ENCODE measurements around the gene SMTNL1.

The SMTNL1 gene

GRCh38 chr11:57527056-57527631 is 10.3 kb upstream of the SMTNL1 start:
- Histone ChIP-seq H3K4me1 (ENCODE audit: low read length) (peaks cover 19% of the 10 kb centered on the region; the same call in 1 of the 2 replicates), H3F3A (ENCODE audit: insufficient read depth, low read length) (peaks cover 7% of the 10 kb centered on the region; the same call in 1 of the 2 replicates), H4K20me1 (ENCODE audit: insufficient read depth, low read length) (no peaks in the 10 kb centered on the region), H2AFZ (ENCODE audit: low read length) (no peak overlapping the region), H3K9ac (ENCODE audit: low read length) (no peak overlapping the region; the same call in 1 of the 2 replicates), H3K36me3 (replicated peaks; ENCODE audit: insufficient read depth, low read length) (no peaks in the 10 kb centered on the region), H3K4me2 (ENCODE audit: low read depth, low read length) (no peak overlapping the region), H3K79me2 (ENCODE audit: low read length) (peaks cover 35% of the 10 kb centered on the region), H3K4me3 (ENCODE audit: low read length) (no peak overlapping the region), H3K9me2 (replicated peaks; ENCODE audit: insufficient read depth, low read length) (no peaks in the 10 kb centered on the region), H3K9me3 (replicated peaks; ENCODE audit: insufficient read depth, low read length) (no peaks in the 10 kb centered on the region), H3K27me3 (replicated peaks; ENCODE audit: insufficient read depth, low read length) (no peaks in the 10 kb centered on the region), H3K27ac (ENCODE audit: low read length) (no peak overlapping the region)
- DNase-seq, result peak; percentile 60
- no peak for TF ChIP-seq EZH2 (optimal IDR thresholded peaks at IDR 0.05; ENCODE audit: low read depth, low read length)
- TF ChIP-seq CTCF (IDR thresholded peaks at IDR 0.05; ENCODE audit: low read length), result peak; percentile 96
- no peak for TF ChIP-seq EZH2phosphoT487 (IDR thresholded peaks at IDR 0.05; ENCODE audit: low read length)

- Histone ChIP-seq H3K9ac (ENCODE audit: low read length) (no peak overlapping the region; the same call in 1 of the 2 replicates), H3K4me1 (ENCODE audit: low read length) (peaks cover 19% of the 10 kb centered on the region; the same call in 1 of the 2 replicates), H3K79me2 (ENCODE audit: low read length) (peaks cover 35% of the 10 kb centered on the region), H3K27me3 (replicated peaks; ENCODE audit: insufficient read depth, low read length) (no peaks in the 10 kb centered on the region), H3K4me2 (ENCODE audit: low read depth, low read length) (peak overlapping the region; percentile 71; the same call in 1 of the 2 replicates), H3K27ac (ENCODE audit: low read length) (no peak overlapping the region), H4K20me1 (ENCODE audit: insufficient read depth, low read length) (no peaks in the 10 kb centered on the region), H3K9me2 (replicated peaks; ENCODE audit: insufficient read depth, low read length) (no peaks in the 10 kb centered on the region), H3K4me3 (ENCODE audit: low read length) (no peak overlapping the region), H3K36me3 (replicated peaks; ENCODE audit: insufficient read depth, low read length) (no peaks in the 10 kb centered on the region), H3F3A (ENCODE audit: insufficient read depth, low read length) (peaks cover 7% of the 10 kb centered on the region; the same call in 1 of the 2 replicates), H3K9me3 (replicated peaks; ENCODE audit: insufficient read depth, low read length) (no peaks in the 10 kb centered on the region), H2AFZ (ENCODE audit: low read length) (no peak overlapping the region)
- no peak for DNase-seq
- TF ChIP-seq EZH2phosphoT487 (IDR thresholded peaks at IDR 0.05; ENCODE audit: low read length) (no peak), EZH2 (optimal IDR thresholded peaks at IDR 0.05; ENCODE audit: low read depth, low read length) (no peak), CTCF (IDR thresholded peaks at IDR 0.05; ENCODE audit: low read length) (no peak)
These were observed 8.4 kb upstream of the SMTNL1 start for GRCh38 chr11:57529012-57529411.

- Histone ChIP-seq H3K27me3 (replicated peaks; ENCODE audit: insufficient read depth, low read length) (no peaks in the 10 kb centered on the region), H3K9me2 (replicated peaks; ENCODE audit: insufficient read depth, low read length) (no peaks in the 10 kb centered on the region), H3F3A (ENCODE audit: insufficient read depth, low read length) (peaks cover 7% of the 10 kb centered on the region; the same call in 1 of the 2 replicates), H3K9ac (ENCODE audit: low read length) (peak overlapping the region; percentile 90), H4K20me1 (ENCODE audit: insufficient read depth, low read length) (no peaks in the 10 kb centered on the region), H3K4me1 (ENCODE audit: low read length) (peaks cover 19% of the 10 kb centered on the region; the same call in 1 of the 2 replicates), H3K4me3 (ENCODE audit: low read length) (peak overlapping the region; percentile 92), H3K36me3 (replicated peaks; ENCODE audit: insufficient read depth, low read length) (no peaks in the 10 kb centered on the region), H2AFZ (ENCODE audit: low read length) (peak overlapping the region; percentile 79), H3K79me2 (ENCODE audit: low read length) (peaks cover 35% of the 10 kb centered on the region), H3K27ac (ENCODE audit: low read length) (peak overlapping the region; percentile 33; the same call in 1 of the 2 replicates), H3K4me2 (ENCODE audit: low read depth, low read length) (peak overlapping the region; percentile 71), H3K9me3 (replicated peaks; ENCODE audit: insufficient read depth, low read length) (no peaks in the 10 kb centered on the region)
- peak; percentile 28 for DNase-seq
- TF ChIP-seq CTCF (IDR thresholded peaks at IDR 0.05; ENCODE audit: low read length) (no peak), EZH2phosphoT487 (IDR thresholded peaks at IDR 0.05; ENCODE audit: low read length) (no peak), EZH2 (optimal IDR thresholded peaks at IDR 0.05; ENCODE audit: low read depth, low read length) (no peak)
These were observed 7.2 kb upstream of the SMTNL1 start for GRCh38 chr11:57530215-57530595.

Data from MM.1S (cell line).